ENCODE results near the gene FAM32A.

FAM32A gene

DNA sequence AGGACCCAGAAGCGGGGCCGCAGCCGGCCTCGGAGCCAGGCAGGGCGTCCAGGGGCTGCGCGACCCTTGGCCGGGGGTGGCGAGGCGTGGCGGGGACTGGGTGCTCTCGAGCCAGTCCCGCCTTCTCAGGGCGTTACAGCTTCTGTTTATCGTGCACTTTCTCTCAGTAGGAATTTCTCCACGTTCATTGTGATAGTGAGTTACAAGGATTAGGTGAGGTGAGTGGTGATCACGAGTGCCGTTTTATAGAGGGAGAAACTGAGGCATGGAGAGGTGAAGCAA is 13.1 kb downstream of the FAM32A start:
- TF ChIP-seq, protein P1, sequence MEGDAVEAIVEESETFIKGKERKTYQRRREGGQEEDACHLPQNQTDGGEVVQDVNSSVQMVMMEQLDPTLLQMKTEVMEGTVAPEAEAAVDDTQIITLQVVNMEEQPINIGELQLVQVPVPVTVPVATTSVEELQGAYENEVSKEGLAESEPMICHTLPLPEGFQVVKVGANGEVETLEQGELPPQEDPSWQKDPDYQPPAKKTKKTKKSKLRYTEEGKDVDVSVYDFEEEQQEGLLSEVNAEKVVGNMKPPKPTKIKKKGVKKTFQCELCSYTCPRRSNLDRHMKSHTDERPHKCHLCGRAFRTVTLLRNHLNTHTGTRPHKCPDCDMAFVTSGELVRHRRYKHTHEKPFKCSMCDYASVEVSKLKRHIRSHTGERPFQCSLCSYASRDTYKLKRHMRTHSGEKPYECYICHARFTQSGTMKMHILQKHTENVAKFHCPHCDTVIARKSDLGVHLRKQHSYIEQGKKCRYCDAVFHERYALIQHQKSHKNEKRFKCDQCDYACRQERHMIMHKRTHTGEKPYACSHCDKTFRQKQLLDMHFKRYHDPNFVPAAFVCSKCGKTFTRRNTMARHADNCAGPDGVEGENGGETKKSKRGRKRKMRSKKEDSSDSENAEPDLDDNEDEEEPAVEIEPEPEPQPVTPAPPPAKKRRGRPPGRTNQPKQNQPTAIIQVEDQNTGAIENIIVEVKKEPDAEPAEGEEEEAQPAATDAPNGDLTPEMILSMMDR (IDR thresholded peaks at IDR 0.05), result no peak
- no peak for DNase-seq
- H3K27me3 ChIP-seq, result no peaks in the 10 kb centered on the region
- H3K4me1 ChIP-seq, result peaks cover 0 to 38% (median 31%) of the 10 kb centered on the region in 4 donors
- peak overlapping the region; percentile 73 to 97 for H3K4me3 ChIP-seq
- peak overlapping the region; percentile 76 to 88 for H3K27ac ChIP-seq
- peaks cover 8 to 30% (median 15%) of the 10 kb centered on the region in 3 donors for H3K36me3 ChIP-seq
- H3K9me3 ChIP-seq, result no peaks in the 10 kb centered on the region
- intact Hi-C loops (cut with DNase I; ENCODE audit: low total_unique reads), result no loop called here

DNA sequence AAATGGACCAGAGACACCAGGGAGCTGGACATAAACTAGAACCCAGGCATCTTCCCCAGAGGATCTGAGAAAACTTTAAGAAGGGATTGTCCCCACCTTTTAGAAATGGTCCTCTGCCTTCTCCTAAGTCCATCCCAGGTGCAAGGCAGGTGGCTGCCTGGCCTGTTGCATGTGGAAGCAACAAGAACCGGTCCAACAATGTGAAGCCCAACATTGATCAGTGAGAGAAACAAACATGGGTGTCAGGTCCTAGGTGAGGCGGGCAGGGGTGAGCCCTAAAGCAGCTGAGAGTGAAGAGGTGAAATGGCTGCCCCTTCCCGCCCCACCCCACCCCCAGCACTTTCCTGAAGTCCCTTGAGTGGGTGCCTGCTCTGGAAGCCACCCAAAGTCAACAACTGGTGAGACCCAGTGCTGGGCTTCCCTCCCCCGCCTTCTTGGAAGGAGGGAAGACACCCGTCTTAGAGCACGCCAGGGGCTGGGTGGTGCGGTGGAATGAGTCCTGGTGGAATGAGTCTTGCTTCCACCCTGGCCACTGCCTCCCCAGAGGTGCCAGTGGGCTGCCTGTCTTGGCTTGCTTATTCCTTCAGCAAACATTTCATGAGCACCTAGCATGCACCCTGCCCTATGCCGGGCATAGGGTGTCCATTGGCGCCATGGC is 14.2 kb downstream of the FAM32A start:
- Histone ChIP-seq H3K4me3 (peak overlapping the region in 1 of 2 donors; percentile 97), H3K27ac (peak overlapping the region; percentile 76 to 88), H3K36me3 (peaks cover 12 to 38% (median 26%) of the 10 kb centered on the region in 3 donors), H3K4me1 (peaks cover 0 to 38% (median 31%) of the 10 kb centered on the region in 4 donors), H3K9me3 (no peaks in the 10 kb centered on the region), H3K27me3 (no peaks in the 10 kb centered on the region)
- DNase-seq, result peak in 1 of 2 donors; percentile 54
- TF ChIP-seq, protein P1 (IDR thresholded peaks at IDR 0.05), result no peak
- intact Hi-C loops (cut with DNase I; ENCODE audit: low total_unique reads), result no loop called here

DNA sequence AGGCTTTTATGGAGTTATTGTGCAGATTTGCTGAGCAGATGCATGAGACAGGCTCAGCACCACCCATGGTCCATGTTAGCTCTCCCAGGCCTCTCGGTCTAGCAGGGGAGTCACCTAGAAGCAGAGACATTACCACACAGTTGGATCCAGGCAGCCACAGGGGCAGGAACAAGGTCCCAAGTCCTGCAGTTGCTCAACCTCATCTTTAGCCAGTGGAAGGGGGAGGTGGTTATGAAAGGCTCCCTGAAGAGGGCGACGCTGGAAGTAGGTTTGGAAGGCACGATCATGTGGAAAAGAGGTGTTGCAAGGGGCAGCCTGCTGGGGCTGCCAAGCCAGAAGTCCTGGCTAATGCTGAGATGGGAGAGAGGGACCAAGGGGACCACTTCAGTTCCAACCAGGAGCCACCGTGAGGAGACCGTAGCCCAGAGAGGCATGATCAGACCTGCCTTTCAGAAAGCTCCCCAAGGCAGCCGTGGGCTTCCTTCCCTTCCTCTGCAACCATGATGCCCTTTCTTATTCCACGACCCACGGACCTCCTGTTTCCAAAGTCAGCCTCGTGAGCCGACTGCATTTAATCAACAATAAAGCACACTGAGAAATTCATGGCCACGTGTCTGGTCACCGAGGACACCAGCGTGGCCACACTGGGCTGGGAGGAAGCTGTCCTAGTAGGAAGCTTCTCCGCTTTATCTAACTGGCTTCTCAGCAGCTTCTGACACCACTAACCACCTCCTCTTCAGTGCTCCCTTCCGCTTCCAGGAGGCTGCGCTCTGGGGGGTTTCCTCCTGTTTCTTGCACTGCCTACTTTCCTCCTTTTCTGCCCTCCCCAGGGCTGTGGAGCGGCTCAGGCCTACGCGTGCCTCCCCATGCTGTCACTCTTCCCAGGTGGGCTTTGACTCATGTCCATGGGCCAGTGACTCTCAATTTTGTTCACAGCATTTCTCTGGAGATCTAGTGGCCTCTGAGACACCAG is 15.1 kb downstream of the FAM32A start:
- peaks cover 12 to 47% (median 33%) of the 10 kb centered on the region in 3 donors for H3K36me3 ChIP-seq
- peak; percentile 74 to 78 for DNase-seq
- TF ChIP-seq, protein P1 (IDR thresholded peaks at IDR 0.05), result no peak
- no peaks in the 10 kb centered on the region for H3K27me3 ChIP-seq
- H3K4me3 ChIP-seq, result no peak overlapping the region
- H3K4me1 ChIP-seq, result peaks cover 0 to 38% (median 31%) of the 10 kb centered on the region in 4 donors
- no peak overlapping the region for H3K27ac ChIP-seq
- no peaks in the 10 kb centered on the region for H3K9me3 ChIP-seq
- intact Hi-C loops (cut with DNase I; ENCODE audit: low total_unique reads), result no loop called here

DNA sequence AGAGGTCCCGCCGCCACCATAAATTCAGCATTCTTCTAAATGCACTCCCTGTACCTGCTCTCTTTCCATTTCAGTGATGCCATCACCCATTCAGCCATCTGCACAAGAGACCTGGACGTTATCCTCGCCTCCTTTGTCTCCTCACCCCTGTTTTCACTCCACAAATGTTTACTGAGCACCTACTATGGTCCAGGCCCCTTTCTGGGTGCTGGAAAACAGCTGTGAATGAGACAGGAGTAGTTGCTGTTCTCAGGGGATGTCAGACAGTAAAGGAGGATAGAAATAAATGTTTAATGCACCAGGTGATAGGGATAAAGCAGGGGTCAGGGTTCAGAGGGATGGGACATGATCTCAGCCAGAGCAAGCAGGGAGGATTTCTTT is 15.8 kb downstream of the FAM32A start:
- H3K36me3 ChIP-seq, result peaks cover 19 to 54% (median 40%) of the 10 kb centered on the region in 3 donors
- H3K27ac ChIP-seq, result no peak overlapping the region
- H3K4me1 ChIP-seq, result peaks cover 0 to 38% (median 31%) of the 10 kb centered on the region in 4 donors
- DNase-seq, result peak in 1 of 2 donors; percentile 27
- TF ChIP-seq, protein P1 (IDR thresholded peaks at IDR 0.05), result no peak
- H3K9me3 ChIP-seq, result no peaks in the 10 kb centered on the region
- H3K4me3 ChIP-seq, result no peak overlapping the region
- no peaks in the 10 kb centered on the region for H3K27me3 ChIP-seq
- intact Hi-C loops (cut with DNase I; ENCODE audit: low total_unique reads), result no loop called here

DNA sequence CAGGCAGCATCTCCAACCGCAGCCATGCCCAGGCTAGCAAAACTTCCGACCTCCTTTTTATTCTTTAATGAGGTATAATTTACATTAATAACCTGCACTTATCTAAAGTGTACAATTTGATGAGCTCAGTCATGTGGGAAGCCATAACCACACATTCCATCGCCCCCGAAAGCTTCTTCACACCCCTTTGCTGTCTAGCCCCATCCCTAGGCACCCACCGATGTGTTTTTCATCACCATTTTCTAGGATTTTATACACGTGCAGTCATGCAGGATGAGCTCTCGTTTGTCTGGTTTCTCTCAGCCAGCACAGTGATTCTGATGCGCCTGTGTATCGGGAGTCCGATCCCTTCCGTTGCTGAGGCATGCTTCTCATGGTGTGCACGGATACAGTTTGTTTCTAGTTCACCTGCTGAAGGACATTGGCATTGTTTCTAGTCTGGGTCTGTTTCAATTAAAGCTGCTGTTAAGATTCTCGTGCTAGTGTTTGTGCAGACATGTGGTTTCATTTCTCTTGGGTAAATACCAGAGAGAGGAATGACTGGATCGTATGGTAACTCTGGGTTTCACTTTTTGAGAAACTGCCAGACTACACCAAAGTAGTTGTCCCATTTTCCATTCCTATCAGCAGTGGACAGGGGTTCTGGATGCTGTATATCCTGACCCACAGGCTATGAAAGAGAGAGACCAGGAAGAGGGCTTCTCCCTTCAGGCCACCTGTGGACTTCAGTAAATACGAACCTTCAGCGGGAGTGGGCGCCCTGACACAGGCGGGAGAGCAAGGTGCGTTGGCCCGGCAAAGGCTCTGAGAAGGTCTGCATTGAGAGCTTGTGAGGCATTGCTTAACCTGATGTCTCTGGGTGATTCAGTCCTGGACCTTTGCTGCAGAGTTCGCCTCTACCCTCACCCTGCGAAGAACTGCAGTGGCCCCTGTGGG is 17.4 kb downstream of the FAM32A start:
- intact Hi-C loops (cut with DNase I; ENCODE audit: low total_unique reads), result no loop called here
- Histone ChIP-seq H3K4me3 (no peak overlapping the region), H3K36me3 (peaks cover 23 to 70% (median 54%) of the 10 kb centered on the region in 3 donors), H3K27me3 (no peaks in the 10 kb centered on the region), H3K4me1 (peaks cover 0 to 30% (median 22%) of the 10 kb centered on the region in 4 donors), H3K27ac (no peak overlapping the region), H3K9me3 (no peaks in the 10 kb centered on the region)
- TF ChIP-seq, protein P1 (IDR thresholded peaks at IDR 0.05), result no peak
- peak in 1 of 2 donors; percentile 29 for DNase-seq

Measured in tibial artery (tissue), 4 donors.